Psoas muscle (tissue), 8 donors: ENCODE measurements around the gene RAI1. TPM values are rescaled to one million over a fixed set of nuclear protein-coding genes. Genes with fewer than 3 reads are reported as not detected.
A peak's percentile ranks its signal among the peaks of the same experiment; 100 is the strongest.

ENCODE experiments used
- ATAC-seq, 4 donors: fragments of 200-7000 bp; cut with Tn5 transposase; one replicate each; pipeline ENCODE4 v1.9.1; 2020; ENCODE audit warnings: moderate library complexity in 3 of 4, mild to moderate bottlenecking in 2 of 4
- DNase-seq, 2 donors: peaks; one replicate each; pipeline ENCODE4 v3.0.0-alpha.2; 2020
- H3K27ac ChIP-seq: fragments of 200-600 bp; one replicate; pipeline ENCODE4 v1.8.0; 2022
- H3K27me3 ChIP-seq, 3 donors: fragments of 200-600 bp in 1 of 3; one replicate each; pipeline versions ENCODE4 v1.6.1 to v1.8.0; 2013 to 2022; ENCODE audit warnings: low read length in 2 of 3, mild to moderate bottlenecking in 2 of 3, moderate library complexity in 1 of 3; ENCODE audit not compliant: insufficient read depth in 3 of 3
- H3K36me3 ChIP-seq, 2 donors: fragments of 200-600 bp in 1 of 2; one replicate each; pipeline versions ENCODE4 v1.6.1 to v1.8.0; 2013 to 2022; ENCODE audit warnings: low read depth in 1 of 2, mild to moderate bottlenecking in 1 of 2, moderate library complexity in 1 of 2; ENCODE audit not compliant: insufficient read depth in 1 of 2
- H3K4me1 ChIP-seq: fragments of 200-600 bp; one replicate; pipeline ENCODE4 v1.8.0; 2022
- H3K4me3 ChIP-seq: fragments of 200-600 bp; one replicate; pipeline ENCODE4 v1.8.0; 2022; ENCODE audit warnings: mild to moderate bottlenecking
- H3K9me3 ChIP-seq: fragments of 200-600 bp; one replicate; pipeline ENCODE4 v1.8.0; 2022
- CTCF ChIP-seq: fragments of 200-600 bp; IDR thresholded peaks from one replicate; pipeline ENCODE4 v1.8.0; 2022; ENCODE audit warnings: antibody characterized with exemption
- WGBS, 3 donors: extraction: QIAGEN DNeasy Blood & Tissue Kit; methylation state at CpG; one replicate each; pipeline versions ENCODE4 v1.1.6 to v1.1.7; 2013; 5-methylcytosine and 5-hydroxymethylcytosine counted together
- intact Hi-C, 2 donors: fragments of 100-400 bp; cut with DNase I; formaldehyde crosslinking; loops; one replicate each; pipeline versions ENCODE4 v1.11.0 to v1.14.2; 2022
- polyA plus RNA-seq, 3 donors: library from polyadenylated mRNA; stranded (reverse); fragments of 200-250 nt; gene quantifications; one replicate each; pipeline ENCODE4 v1.2.3, GENCODE V29; 2013
- total RNA-seq, 4 donors: library from RNA; stranded (reverse); fragmentation: NEBNext Ultra II Directional in 2 of 4; extraction: Animal tissue kit (Norgen Biotek cat#: 25700) in 2 of 4; gene quantifications; one replicate each; pipeline versions ENCODE4 v1.2.1 to v1.2.4, GENCODE V29; 2021 to 2023
- donor health status: healthy with polysubstance abuse.
- donor health status: DM: no; HTN: no; CAD: no; lungs with moderate emphysema.
- donor health status: Bipolar disorder and iron deficiency.
- donor health status: healthy.
- donor health status: DM: yes; HTN: yes; CAD: no.
- donor health status: DM: no; HTN: no; CAD: no.
- donor health status: DM: no; HTN: no; CAD: no.
- donor health status: DM: yes; HTN: yes; CAD: no.

Gene RAI1
- total and polyA plus RNA-seq, 7 donors: 4.0 to 9.0 (median 7.1) TPM

DNA sequence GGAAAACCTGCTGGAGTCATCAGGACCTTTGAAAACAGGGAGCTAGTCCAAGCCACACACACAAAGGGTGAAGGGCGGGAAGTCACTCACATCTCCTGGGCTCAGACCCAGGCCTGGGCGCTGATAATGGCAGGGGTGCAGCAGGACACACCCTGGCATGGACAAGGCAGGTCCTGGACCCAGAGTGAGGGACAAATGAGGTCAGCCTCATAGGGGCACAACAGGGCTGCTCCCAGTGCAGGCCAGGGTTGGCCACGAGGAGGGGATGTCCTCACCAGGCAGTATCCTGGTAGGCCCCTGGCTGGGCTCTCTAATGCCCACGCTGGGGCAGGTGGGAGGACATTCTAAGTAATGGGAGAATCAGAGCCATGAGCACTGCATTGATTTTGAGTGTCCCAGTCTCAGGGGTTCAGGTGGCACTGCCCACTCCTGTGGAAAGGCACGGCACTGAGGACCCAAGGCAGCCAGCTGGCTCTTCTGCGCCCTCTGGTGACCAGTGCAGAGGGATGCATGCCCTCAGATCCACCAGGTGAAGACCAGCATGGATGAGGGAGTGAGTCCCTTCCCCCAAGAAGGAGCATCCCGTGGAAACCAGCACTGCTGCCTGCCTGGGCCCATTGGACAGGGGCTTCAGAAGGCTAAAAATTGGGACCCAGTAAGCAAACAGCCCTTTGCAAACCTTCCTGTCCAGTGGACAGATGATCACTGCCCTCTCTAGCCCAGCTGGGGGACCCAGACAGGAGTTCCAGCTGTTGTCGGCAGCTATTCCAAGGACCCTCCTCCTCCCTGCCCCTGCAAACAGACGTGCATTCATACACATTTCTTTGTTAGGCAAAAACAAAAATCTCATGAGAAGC, 178.9 kb downstream of the RAI1 start:
- Histone ChIP-seq H3K4me3 (no peak overlapping the region), H3K9me3 (no peaks in the 10 kb centered on the region), H3K36me3 (peaks cover 0 to 31% of the 10 kb centered on the region in 2 donors), H3K27me3 (no peaks in the 10 kb centered on the region), H3K4me1 (peaks cover 4% of the 10 kb centered on the region), H3K27ac (peak overlapping the region; percentile 5)
- peak; percentile 92 to 97 (median 93) for ATAC-seq
- DNase-seq: peak; percentile 65 to 83
- intact Hi-C loops: loop anchor here (1.0 to 5.0 kb wide), 3 partner anchors 48 to 183 kb away; partner anchors contain the start of gene RAI1 (in 1 of the 2)
- peak; percentile 94 for TF ChIP-seq CTCF
- 27 to 35% (median 29%) methylated on average over 9 of the region's 9 CpGs for WGBS, 3 donors

- Histone ChIP-seq H3K9me3 (no peaks in the 10 kb centered on the region), H3K4me1 (peaks cover 4% of the 10 kb centered on the region), H3K36me3 (peaks cover 0 to 37% of the 10 kb centered on the region in 2 donors), H3K4me3 (no peak overlapping the region), H3K27me3 (no peaks in the 10 kb centered on the region), H3K27ac (no peak overlapping the region)
- TF ChIP-seq CTCF: no peak
- ATAC-seq: no peak
- intact Hi-C loops: loop anchor here (1.0 to 5.0 kb wide), 3 partner anchors 48 to 183 kb away; partner anchors contain the start of gene RAI1 (in 1 of the 2)
- no peak for DNase-seq
- 73 to 81% (median 74%) methylated on average over 5 of the region's 5 CpGs for WGBS, 3 donors
Measured at GRCh38 chr17:17860766-17861107, 179.5 kb downstream of the RAI1 start.

Other genes with a start within 250 kb of the RAI1 start
- 10 to 100 TPM; 12.4 to 29.6 (median 20.3) TPM for gene MED9, start 204.5 kb upstream of the RAI1 start, total RNA-seq
- gene MED9, start 204.5 kb upstream of the RAI1 start, polyA plus RNA-seq: 10 to 100 TPM; 16.6 to 19.0 (median 18.3) TPM
- gene RASD1, start 185.1 kb upstream of the RAI1 start, total RNA-seq: 100 to 1,000 TPM in 1 of 4 donors, 10 to 100 TPM in 1, 1 to 10 TPM in 2; 4.4 to 436 (median 33.8) TPM
- gene RASD1, start 185.1 kb upstream of the RAI1 start, polyA plus RNA-seq: 100 to 1,000 TPM in 1 of 3 donors, 10 to 100 TPM in 2; 10.7 to 121 (median 26.5) TPM
- gene PEMT, start 89.8 kb upstream of the RAI1 start, total RNA-seq: 10 to 100 TPM; 15.9 to 28.1 (median 21.7) TPM
- gene PEMT, start 89.8 kb upstream of the RAI1 start, polyA plus RNA-seq: 10 to 100 TPM; 24.1 to 79.0 (median 35.7) TPM
- gene SREBF1, start 155.5 kb downstream of the RAI1 start, total RNA-seq: 10 to 100 TPM; 16.1 to 43.0 (median 31.1) TPM
- 10 to 100 TPM in 2 of 3 donors, 1 to 10 TPM in 1; 6.2 to 19.2 (median 17.7) TPM for gene SREBF1, start 155.5 kb downstream of the RAI1 start, polyA plus RNA-seq